ENCODE measurements around the gene FBXO44.
A peak's percentile ranks its signal among the peaks of the same experiment; 100 is the strongest.
"Not testable (repeated sequence)": the region's sequence is repeated elsewhere in the genome, so short reads cannot be mapped to it uniquely, and the experiment has no call there.

Gene FBXO44

GRCh38 chr1:11640944-11641343 is 13.7 kb upstream of the FBXO44 start:
- no peak for TF ChIP-seq CTCF (IDR thresholded peaks at IDR 0.05; ENCODE audit: low read depth, low read length, missing control alignments)
- H3K36me3 ChIP-seq (replicated peaks) = no peaks in the 10 kb centered on the region
- in situ Hi-C loops (cut with HindIII; ENCODE audit: low pct_ligation_motif_present, low sequenced_read_pairs) = loop anchor here (25.0 kb wide), 1 partner anchor 404 kb away; no protein-coding TSS in a partner anchor
- H3K27me3 ChIP-seq (replicated peaks) = no peaks in the 10 kb centered on the region
- no peak overlapping the region for H3K27ac ChIP-seq
- H3K4me3 ChIP-seq (ENCODE audit: low read depth, low read length) = no peak overlapping the region
- no peak for DNase-seq

DNA sequence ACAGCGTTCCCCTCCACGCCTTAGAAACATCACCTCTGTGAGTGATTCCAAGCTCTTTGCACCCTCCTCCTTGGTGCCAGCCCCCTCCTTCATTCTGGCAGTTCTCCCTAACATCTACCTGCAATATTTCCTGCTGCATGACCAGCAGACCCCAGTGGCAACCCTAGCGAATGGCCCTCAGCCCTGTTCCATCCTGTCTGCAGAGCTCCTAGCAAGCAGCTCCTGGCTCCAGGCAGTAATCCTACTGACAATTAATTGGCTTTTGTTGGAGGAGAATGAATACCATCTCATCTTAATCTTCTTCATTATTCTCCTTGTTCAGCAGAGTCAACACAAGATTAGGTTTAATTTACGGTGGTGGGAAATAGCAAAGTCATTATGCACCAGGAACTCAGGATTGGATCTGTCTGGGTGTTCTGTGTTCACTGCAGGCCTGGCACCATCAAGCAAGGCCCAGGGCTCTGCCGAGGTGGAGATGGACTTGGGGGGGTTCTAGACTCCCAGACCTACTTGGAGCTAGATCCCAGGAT is 12.8 kb upstream of the FBXO44 start:
- no peak for TF ChIP-seq CTCF (IDR thresholded peaks at IDR 0.05; ENCODE audit: low read depth, low read length, missing control alignments)
- in situ Hi-C loops (cut with HindIII; ENCODE audit: low pct_ligation_motif_present, low sequenced_read_pairs) = loop anchor here (25.0 kb wide), 1 partner anchor 405 kb away; no protein-coding TSS in a partner anchor
- no peak for DNase-seq

GRCh38 chr1:11642418-11643017 is 12.2 kb upstream of the FBXO44 start:
- H3K4me3 ChIP-seq (ENCODE audit: low read depth, low read length); H3K36me3 ChIP-seq (replicated peaks); H3K27ac ChIP-seq; H3K27me3 ChIP-seq (replicated peaks): not testable (repeated sequence)
- in situ Hi-C loops (cut with HindIII; ENCODE audit: low pct_ligation_motif_present, low sequenced_read_pairs) = loop anchor here (25.0 kb wide), 1 partner anchor 405 kb away; no protein-coding TSS in a partner anchor
- peak; percentile 76 for DNase-seq
- peak; percentile 97 for TF ChIP-seq CTCF (IDR thresholded peaks at IDR 0.05; ENCODE audit: low read depth, low read length, missing control alignments)

More for the DNA sequence above, 12.8 kb upstream of the FBXO44 start:
- Histone ChIP-seq H3K4me3 (ENCODE audit: low read depth, low read length) (no peak overlapping the region), H3K27ac (no peak overlapping the region), H3K36me3 (replicated peaks) (no peaks in the 10 kb centered on the region), H3K27me3 (replicated peaks) (no peaks in the 10 kb centered on the region)

- DNase-seq = no peak
Measured at GRCh38 chr1:11643782-11644181, 10.9 kb upstream of the FBXO44 start.

DNA sequence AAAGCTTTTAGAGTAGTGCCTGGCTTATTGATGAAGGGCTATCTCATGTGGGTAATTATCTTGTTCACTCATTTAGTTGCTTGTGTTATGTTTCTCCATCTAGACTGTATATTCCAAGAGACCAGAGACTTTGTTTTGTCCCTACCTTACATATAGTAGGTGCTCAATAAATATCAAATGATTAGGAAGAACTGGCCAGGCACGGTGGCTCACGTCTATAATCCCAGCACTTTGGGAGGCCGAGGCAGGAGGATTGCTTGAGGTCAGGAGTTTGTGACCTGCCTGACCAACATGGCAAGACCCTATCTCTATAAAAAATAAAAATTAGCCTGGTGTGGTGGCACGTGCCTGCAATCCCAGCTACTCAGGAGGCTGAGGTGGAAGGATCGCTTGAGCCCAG is 9.4 kb upstream of the FBXO44 start:
- Histone ChIP-seq H3K4me3 (ENCODE audit: low read depth, low read length) (no peak overlapping the region), H3K27ac (no peak overlapping the region), H3K27me3 (replicated peaks) (peaks cover 15% of the 10 kb centered on the region), H3K36me3 (replicated peaks) (no peaks in the 10 kb centered on the region)
- in situ Hi-C loops (cut with HindIII; ENCODE audit: low pct_ligation_motif_present, low sequenced_read_pairs) = loop anchor here (25.0 kb wide), 1 partner anchor 408 kb away; no protein-coding TSS in a partner anchor
- no peak for TF ChIP-seq CTCF (IDR thresholded peaks at IDR 0.05; ENCODE audit: low read depth, low read length, missing control alignments)
- no peak for DNase-seq

More at GRCh38 chr1:11643782-11644181, 10.9 kb upstream of the FBXO44 start:
- H3K27me3 ChIP-seq (replicated peaks) = peaks cover 5% of the 10 kb centered on the region
- no peak overlapping the region for H3K27ac ChIP-seq
- in situ Hi-C loops (cut with HindIII; ENCODE audit: low pct_ligation_motif_present, low sequenced_read_pairs) = loop anchor here (25.0 kb wide), 1 partner anchor 406 kb away; no protein-coding TSS in a partner anchor
- no peak for TF ChIP-seq CTCF (IDR thresholded peaks at IDR 0.05; ENCODE audit: low read depth, low read length, missing control alignments)
- H3K4me3 ChIP-seq (ENCODE audit: low read depth, low read length) = no peak overlapping the region
- no peaks in the 10 kb centered on the region for H3K36me3 ChIP-seq (replicated peaks)

Measured in brain microvascular endothelial cell (primary cell).